PC-3 (cell line): Measurements from ENCODE around the gene C4orf50.

Source experiments
- EZH2 ChIP-seq: fragments of 300-600 bp; sonication (generic); IDR thresholded peaks from one replicate; pipeline ENCODE4 v1.6.1; 2017; ENCODE audit warnings: antibody characterized with exemption, mild to moderate bottlenecking, low read length; ENCODE audit not compliant: unreplicated experiment
- EZH2phosphoT487 ChIP-seq: fragments of 300-600 bp; sonication (generic); IDR thresholded peaks from 2 replicates; pipeline ENCODE4 v1.6.1; 2018; ENCODE audit warnings: mild to moderate bottlenecking, antibody characterized with exemption, low read length, borderline replicate concordance
- TF ChIP-seq, protein P1 (sequence below): fragments of 300-600 bp; sonication (generic); conservative IDR thresholded peaks from 2 replicates; pipeline ENCODE4 v1.5.1; 2017; ENCODE audit warnings: antibody characterized with exemption, low read depth, mild to moderate bottlenecking, low read length

GRCh38 chr4:6023731-6024130, 5.5 kb upstream of the C4orf50 start:
- TF ChIP-seq, protein P1, sequence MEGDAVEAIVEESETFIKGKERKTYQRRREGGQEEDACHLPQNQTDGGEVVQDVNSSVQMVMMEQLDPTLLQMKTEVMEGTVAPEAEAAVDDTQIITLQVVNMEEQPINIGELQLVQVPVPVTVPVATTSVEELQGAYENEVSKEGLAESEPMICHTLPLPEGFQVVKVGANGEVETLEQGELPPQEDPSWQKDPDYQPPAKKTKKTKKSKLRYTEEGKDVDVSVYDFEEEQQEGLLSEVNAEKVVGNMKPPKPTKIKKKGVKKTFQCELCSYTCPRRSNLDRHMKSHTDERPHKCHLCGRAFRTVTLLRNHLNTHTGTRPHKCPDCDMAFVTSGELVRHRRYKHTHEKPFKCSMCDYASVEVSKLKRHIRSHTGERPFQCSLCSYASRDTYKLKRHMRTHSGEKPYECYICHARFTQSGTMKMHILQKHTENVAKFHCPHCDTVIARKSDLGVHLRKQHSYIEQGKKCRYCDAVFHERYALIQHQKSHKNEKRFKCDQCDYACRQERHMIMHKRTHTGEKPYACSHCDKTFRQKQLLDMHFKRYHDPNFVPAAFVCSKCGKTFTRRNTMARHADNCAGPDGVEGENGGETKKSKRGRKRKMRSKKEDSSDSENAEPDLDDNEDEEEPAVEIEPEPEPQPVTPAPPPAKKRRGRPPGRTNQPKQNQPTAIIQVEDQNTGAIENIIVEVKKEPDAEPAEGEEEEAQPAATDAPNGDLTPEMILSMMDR, result no peak
- TF ChIP-seq EZH2 (no peak), EZH2phosphoT487 (no peak)
